ENCODE results near the gene PDZD8. TPM values are rescaled to one million over a fixed set of nuclear protein-coding genes. Genes with fewer than 3 reads are reported as not detected.

The PDZD8 gene
- total and polyA plus RNA-seq, 2 donors (not counting 1 experiment from before 2014, with no cell fraction given): 15.4 to 34.6 TPM

GRCh38 chr10:117253908-117254307, 121.3 kb downstream of the PDZD8 start:
- no peak overlapping the region for H3K27ac ChIP-seq (ENCODE audit: insufficient read depth, low read length)
- H3K27me3 ChIP-seq (ENCODE audit: control insufficient read depth, insufficient read depth, low read length): no peaks in the 10 kb centered on the region
- H3K4me1 ChIP-seq (ENCODE audit: control insufficient read depth, extremely low read depth, insufficient read depth, low read length): no peaks in the 10 kb centered on the region
- H3K79me2 ChIP-seq (ENCODE audit: control insufficient read depth, insufficient read depth, low read length): no peaks in the 10 kb centered on the region
- TF ChIP-seq EZH2 (IDR thresholded peaks at IDR 0.05; ENCODE audit: low read length, missing control alignments): no peak
- TF ChIP-seq CTCF (conservative IDR thresholded peaks at IDR 0.05 in 1 of 2, IDR thresholded peaks at IDR 0.05 in 1 of 2; ENCODE audit: low read depth in 1 of 2, low read length in 2 of 2): no peak
- H3K9me3 ChIP-seq (ENCODE audit: control insufficient read depth, insufficient read depth, low read depth, low read length): no peaks in the 10 kb centered on the region
- H3K4me2 ChIP-seq (ENCODE audit: extremely low read depth, insufficient read depth, low read length): no peak overlapping the region
- H4K20me1 ChIP-seq (ENCODE audit: control insufficient read depth, extremely low read depth, insufficient read depth, low read length): no peaks in the 10 kb centered on the region
- no peak for DNase-seq (ENCODE audit: low read depth in 2 of 2)
- H3K9ac ChIP-seq (ENCODE audit: insufficient read depth, low read length): no peak overlapping the region
- H2AFZ ChIP-seq (ENCODE audit: low read length): no peak overlapping the region
- H3K36me3 ChIP-seq (ENCODE audit: control insufficient read depth, insufficient read depth, low read length): no peaks in the 10 kb centered on the region
- no peak overlapping the region for H3K4me3 ChIP-seq (replicated peaks in 1 of 4; ENCODE audit: control extremely low read depth in 1 of 4, insufficient read depth in 1 of 4, low read depth in 3 of 4, low read length in 4 of 4)

- Histone ChIP-seq H4K20me1 (ENCODE audit: control insufficient read depth, extremely low read depth, insufficient read depth, low read length) (no peaks in the 10 kb centered on the region), H3K27me3 (ENCODE audit: control insufficient read depth, insufficient read depth, low read length) (no peaks in the 10 kb centered on the region), H3K4me2 (ENCODE audit: extremely low read depth, insufficient read depth, low read length) (no peak overlapping the region), H3K9me3 (ENCODE audit: control insufficient read depth, insufficient read depth, low read depth, low read length) (no peaks in the 10 kb centered on the region), H3K4me3 (replicated peaks in 1 of 4; ENCODE audit: control extremely low read depth in 1 of 4, insufficient read depth in 1 of 4, low read depth in 3 of 4, low read length in 4 of 4) (no peak overlapping the region), H2AFZ (ENCODE audit: low read length) (no peak overlapping the region), H3K27ac (ENCODE audit: insufficient read depth, low read length) (no peak overlapping the region), H3K79me2 (ENCODE audit: control insufficient read depth, insufficient read depth, low read length) (no peaks in the 10 kb centered on the region), H3K4me1 (ENCODE audit: control insufficient read depth, extremely low read depth, insufficient read depth, low read length) (no peaks in the 10 kb centered on the region), H3K9ac (ENCODE audit: insufficient read depth, low read length) (no peak overlapping the region), H3K36me3 (ENCODE audit: control insufficient read depth, insufficient read depth, low read length) (no peaks in the 10 kb centered on the region)
- no peak for DNase-seq (ENCODE audit: low read depth in 2 of 2)
- TF ChIP-seq EZH2 (IDR thresholded peaks at IDR 0.05; ENCODE audit: low read length, missing control alignments) (no peak), CTCF (conservative IDR thresholded peaks at IDR 0.05 in 1 of 2, IDR thresholded peaks at IDR 0.05 in 1 of 2; ENCODE audit: low read depth in 1 of 2, low read length in 2 of 2) (no peak)
These were observed 124.8 kb downstream of the PDZD8 start for GRCh38 chr10:117250411-117250810.

- Histone ChIP-seq H2AFZ (ENCODE audit: low read length) (no peak overlapping the region), H3K4me1 (ENCODE audit: control insufficient read depth, extremely low read depth, insufficient read depth, low read length) (no peaks in the 10 kb centered on the region), H3K4me3 (replicated peaks in 1 of 4; ENCODE audit: control extremely low read depth in 1 of 4, insufficient read depth in 1 of 4, low read depth in 3 of 4, low read length in 4 of 4) (no peak overlapping the region), H3K4me2 (ENCODE audit: extremely low read depth, insufficient read depth, low read length) (no peak overlapping the region), H3K27me3 (ENCODE audit: control insufficient read depth, insufficient read depth, low read length) (no peaks in the 10 kb centered on the region), H3K79me2 (ENCODE audit: control insufficient read depth, insufficient read depth, low read length) (no peaks in the 10 kb centered on the region), H4K20me1 (ENCODE audit: control insufficient read depth, extremely low read depth, insufficient read depth, low read length) (no peaks in the 10 kb centered on the region), H3K9me3 (ENCODE audit: control insufficient read depth, insufficient read depth, low read depth, low read length) (no peaks in the 10 kb centered on the region), H3K27ac (ENCODE audit: insufficient read depth, low read length) (no peak overlapping the region), H3K36me3 (ENCODE audit: control insufficient read depth, insufficient read depth, low read length) (no peaks in the 10 kb centered on the region), H3K9ac (ENCODE audit: insufficient read depth, low read length) (no peak overlapping the region)
- no peak for DNase-seq (ENCODE audit: low read depth in 2 of 2)
- TF ChIP-seq CTCF (conservative IDR thresholded peaks at IDR 0.05 in 1 of 2, IDR thresholded peaks at IDR 0.05 in 1 of 2; ENCODE audit: low read depth in 1 of 2, low read length in 2 of 2) (no peak), EZH2 (IDR thresholded peaks at IDR 0.05; ENCODE audit: low read length, missing control alignments) (no peak)
These were observed 125.6 kb downstream of the PDZD8 start for GRCh38 chr10:117249493-117250093.

All from fibroblast of lung (primary cell).